ENCODE results near the gene GTF2F1.

Gene GTF2F1

GRCh38 chr19:6333439-6333838 lies 59.5 kb downstream of the GTF2F1 start, which contains the start of gene ACER1:
Gene ACER1 (minus strand): TSS chr19:6333612. CDS start chr19:6333551, 61 bp downstream.
- no peaks in the 10 kb centered on the region for H3K27me3 ChIP-seq (ENCODE audit: low read length)
- H2AFZ ChIP-seq (ENCODE audit: low read depth, low read length, severe bottlenecking): no peak within 1 kb of the TSS
- H3K27ac ChIP-seq (ENCODE audit: low read depth, low read length): no peak within 1 kb of the TSS
- H3K4me3 ChIP-seq (ENCODE audit: insufficient read depth, low read length, poor library complexity, severe bottlenecking): no peak within 1 kb of the TSS
- no peaks in the 10 kb centered on the region for H3K36me3 ChIP-seq (ENCODE audit: low read length)
- no peaks in the 10 kb centered on the region for H3K79me2 ChIP-seq (ENCODE audit: insufficient read depth, low read length)
- no peak within 1 kb of the TSS for H3K9ac ChIP-seq (ENCODE audit: low read length)
- no peaks in the 10 kb centered on the region for H3K9me2 ChIP-seq (replicated peaks; ENCODE audit: insufficient read depth, low read length)
- no peak within 1 kb of the TSS for H3K4me2 ChIP-seq (ENCODE audit: low read depth, low read length, poor library complexity, severe bottlenecking)
- H3K9me3 ChIP-seq (ENCODE audit: insufficient read depth, low read length): no peaks in the 10 kb centered on the region
- H3F3A ChIP-seq (ENCODE audit: insufficient read depth): no peaks in the 10 kb centered on the region
- TF ChIP-seq EZH2phosphoT487 (conservative IDR thresholded peaks at IDR 0.05; ENCODE audit: low read length) (no peak), CTCF (IDR thresholded peaks at IDR 0.05; ENCODE audit: insufficient read depth, low read length, poor library complexity, severe bottlenecking) (no peak)
- no peaks in the 10 kb centered on the region for H4K20me1 ChIP-seq (ENCODE audit: low read depth, low read length)

Measured in SU-DHL-6 (cell line).